Measurements from ENCODE around the gene IQSEC1. TPM values are rescaled to one million over a fixed set of nuclear protein-coding genes. Genes with fewer than 3 reads are reported as not detected.

Gene IQSEC1
- total RNA-seq, 1 donor from 2014 or later = 9.4 TPM

DNA sequence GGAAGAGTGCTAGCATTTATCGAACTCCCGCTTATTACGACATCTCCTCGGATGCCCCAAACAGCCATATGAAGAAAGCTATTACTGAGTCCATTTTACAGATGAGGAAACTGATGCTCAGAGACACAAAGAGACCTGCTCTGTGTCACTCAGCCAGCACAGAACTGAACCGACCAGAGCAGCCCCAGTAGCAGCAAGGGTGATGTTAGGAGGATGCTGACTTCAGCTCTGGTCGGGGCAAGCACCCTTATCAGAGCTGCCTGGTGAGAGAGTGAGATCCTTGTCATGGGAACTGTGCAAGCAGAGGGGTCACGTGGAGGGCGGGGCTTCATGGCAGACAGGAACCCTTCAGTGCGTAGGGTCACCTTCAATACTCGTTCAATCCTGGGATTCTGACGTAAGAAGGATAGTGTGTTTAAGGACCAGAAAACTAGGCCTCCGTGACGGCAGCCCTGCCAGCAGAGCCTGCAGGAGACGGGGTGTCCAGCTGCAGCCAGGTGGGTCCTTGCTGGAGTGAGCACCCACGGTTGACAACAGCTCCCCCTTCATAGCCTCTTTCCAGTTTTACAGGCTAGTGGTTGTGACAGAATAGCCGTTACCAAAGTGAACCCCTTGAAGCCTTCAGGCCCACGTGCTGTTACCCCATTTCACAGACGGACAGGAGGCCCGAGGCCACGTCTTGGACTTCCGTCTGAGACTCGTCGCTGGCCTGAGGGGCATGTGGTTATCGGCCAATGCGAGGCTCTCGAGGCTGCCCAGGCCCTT lies 12.0 kb upstream of the IQSEC1 start:
- ATAC-seq = no peak

- no peak for ATAC-seq
These were observed 10.7 kb upstream of the IQSEC1 start for GRCh38 chr3:13083898-13084297.

- no peak for ATAC-seq
These were observed 10.0 kb upstream of the IQSEC1 start for GRCh38 chr3:13083254-13083653.

DNA sequence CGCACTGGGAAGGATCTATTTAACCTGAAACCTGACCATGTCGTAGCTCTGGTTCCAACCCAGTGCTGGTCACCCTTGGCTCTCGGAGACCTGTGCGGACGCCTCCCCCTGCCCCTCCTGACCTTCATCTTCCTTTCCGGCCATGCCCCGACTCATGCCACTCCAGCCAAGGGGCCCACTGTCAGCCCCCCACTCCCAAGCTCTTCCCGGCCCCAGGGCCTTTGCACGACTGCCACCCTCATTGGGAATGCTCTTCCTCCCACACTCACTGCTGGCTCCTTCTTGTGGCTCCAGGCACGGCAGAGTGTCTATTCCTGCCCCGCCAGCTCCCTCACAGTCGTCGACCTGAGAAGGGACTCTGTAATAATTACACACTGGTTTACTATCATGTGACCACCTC lies 9.4 kb upstream of the IQSEC1 start:
- no peak for ATAC-seq

DNA sequence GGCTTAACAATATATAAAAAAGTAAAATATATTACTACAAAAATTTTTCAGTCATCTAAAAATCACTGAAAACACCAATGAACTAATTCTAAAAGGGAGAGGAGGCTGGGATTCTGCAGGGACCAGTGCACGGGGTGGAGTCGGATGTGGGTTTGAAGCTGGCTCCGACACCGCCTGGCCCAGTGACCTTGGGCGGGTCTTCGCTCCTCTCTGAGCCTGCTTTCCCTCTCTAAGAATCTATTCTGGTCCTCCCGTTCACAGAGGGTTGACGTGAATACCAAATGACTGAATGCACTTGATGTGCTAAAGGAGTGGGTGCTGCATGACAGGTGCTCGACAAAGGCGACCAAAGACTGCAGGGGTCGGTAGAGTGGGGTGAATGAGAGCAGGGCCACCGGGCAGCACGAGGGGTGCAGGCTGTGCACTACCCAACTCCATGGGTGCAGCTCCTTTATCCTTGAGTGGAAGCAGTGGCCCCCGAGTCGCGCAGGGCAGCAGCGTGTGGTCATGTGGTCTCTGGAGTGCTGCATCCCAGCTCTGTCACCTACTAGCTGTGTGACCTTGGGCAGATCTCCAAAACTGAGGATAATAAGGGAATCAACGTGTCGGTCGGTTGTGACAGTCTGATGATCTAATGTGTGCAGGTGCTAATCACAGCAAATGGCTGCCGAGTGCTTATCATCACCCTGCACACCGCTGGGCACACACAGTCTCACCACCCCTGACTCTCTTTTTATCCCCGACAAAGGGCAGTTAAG lies 8.6 kb upstream of the IQSEC1 start:
- ATAC-seq = no peak

DNA sequence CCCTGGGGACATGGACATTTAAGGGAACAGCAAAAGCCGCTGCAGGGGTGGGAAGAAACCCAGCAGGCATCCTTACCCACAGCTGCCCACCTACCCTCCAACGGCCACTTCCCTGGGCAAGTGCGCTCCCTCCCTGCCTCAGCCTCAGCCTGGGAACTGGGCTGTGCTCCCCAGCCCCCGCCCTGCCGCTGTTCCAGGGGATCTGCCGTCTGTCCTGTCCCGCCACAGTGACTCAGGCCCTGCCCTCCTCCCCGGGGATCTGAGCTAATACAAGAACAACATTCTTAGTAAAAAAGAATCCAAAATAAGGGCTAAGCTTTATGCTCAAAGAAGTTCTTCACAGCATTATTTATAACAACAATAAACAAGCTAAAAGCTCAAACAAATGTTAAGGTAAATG lies 7.4 kb upstream of the IQSEC1 start:
- ATAC-seq = no peak

DNA sequence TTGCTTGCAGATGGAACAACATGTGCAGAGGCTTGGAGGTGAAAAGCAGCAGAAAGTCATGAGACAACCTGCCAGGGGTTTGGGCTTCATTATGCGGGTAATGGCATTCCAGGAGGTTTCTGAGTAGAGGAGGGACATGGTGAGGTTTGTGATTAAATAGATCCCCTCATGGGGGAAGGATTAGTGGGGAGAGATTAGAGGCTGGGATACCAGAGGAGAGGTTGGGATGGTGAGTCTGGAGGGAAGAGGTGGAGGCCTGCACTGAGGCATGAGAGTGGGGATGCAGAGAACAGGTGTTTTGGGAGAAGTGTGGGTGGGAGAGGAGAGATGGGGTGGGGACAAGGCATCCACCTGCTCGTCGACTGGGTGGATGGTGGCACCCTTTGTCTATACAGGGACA lies 6.8 kb upstream of the IQSEC1 start:
- no peak for ATAC-seq

DNA sequence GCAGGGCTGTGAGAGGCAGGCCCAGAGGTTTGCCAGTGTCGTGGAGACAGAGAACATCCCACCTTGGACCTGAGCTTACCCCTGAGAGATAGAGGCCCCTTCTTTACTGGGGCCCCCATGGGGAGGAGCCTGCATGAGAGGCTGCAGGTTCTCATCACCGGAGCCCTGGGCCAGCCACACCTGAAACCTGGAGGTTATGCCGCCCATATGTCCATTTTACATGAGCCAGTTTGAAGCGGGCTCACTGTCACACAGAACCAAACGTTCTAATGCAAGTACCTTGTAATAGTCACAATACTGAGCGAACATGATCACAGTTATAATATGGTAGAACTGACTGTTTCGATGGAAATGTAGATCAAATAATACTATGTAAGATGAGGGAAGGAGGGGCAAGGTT lies 6.3 kb upstream of the IQSEC1 start:
- no peak for ATAC-seq

- ATAC-seq = peak; percentile 92
These were observed 5.8 kb upstream of the IQSEC1 start for GRCh38 chr3:13079051-13079450.

DNA sequence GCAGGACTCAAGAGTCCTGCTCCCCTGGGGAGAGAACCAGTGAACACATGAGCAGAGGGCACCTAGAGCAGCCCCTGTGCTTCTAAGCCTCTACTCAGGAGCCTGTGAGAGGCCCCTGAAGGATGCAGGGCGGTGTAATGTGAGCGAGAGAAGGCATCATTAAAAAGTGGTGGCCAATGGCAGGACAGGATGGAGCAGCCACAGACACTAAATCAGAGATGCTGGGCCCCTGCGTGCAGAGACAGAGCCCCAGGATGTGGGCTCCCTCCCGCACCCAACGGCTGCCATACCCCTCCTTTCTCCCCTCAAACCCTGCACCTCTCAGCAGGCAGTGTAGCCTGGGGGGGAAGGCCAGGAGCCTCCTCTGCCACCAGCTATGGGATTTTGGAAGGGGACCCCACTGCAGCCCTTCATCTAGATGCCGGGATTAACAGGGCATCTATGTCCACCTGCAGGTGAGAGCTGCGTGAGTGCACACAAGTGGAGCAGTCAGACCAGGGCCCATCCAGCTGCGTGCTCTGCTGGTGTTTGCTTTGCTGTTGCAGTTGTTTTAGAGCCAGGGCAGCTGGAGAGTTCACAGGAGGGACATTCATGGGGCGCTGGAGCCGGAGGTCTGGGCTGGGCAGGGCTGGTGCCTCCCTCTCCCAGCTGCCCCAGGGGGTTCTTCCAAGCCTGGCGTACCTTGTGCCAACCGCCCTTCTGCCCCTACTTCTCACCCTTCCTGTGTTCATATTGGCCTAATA lies 5.1 kb upstream of the IQSEC1 start:
- no peak for ATAC-seq

- ATAC-seq = no peak
These were observed 4.4 kb upstream of the IQSEC1 start for GRCh38 chr3:13077431-13078162.

- no peak for ATAC-seq
These were observed 2.9 kb upstream of the IQSEC1 start for GRCh38 chr3:13075986-13076654.

- ATAC-seq = no peak
These were observed 2.1 kb upstream of the IQSEC1 start for GRCh38 chr3:13075318-13075717.

GRCh38 chr3:13074006-13074375 lies 762 bp upstream of the IQSEC1 start:
- no peak for ATAC-seq

- no peak for ATAC-seq
These were observed 466 bp downstream of the IQSEC1 start for GRCh38 chr3:13072600-13073325.

DNA sequence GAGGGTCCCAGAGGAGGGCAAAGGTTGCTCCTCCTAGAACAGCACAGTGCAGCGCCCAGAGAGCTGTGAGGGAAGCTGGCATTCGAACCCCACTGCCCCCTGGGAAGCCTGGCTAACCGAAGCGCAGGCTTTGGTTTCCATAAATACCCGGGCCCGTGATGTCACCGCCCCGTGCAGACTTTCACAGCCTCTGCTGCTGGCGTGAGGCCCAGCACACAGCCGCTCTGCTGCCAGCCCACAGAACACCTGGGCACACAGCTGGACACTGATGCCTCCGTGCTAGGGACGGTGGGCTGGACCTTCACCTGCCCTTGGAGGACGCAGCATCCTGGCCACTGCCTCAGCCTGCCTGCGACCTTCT lies 1.0 kb downstream of the IQSEC1 start:
- ATAC-seq = no peak

DNA sequence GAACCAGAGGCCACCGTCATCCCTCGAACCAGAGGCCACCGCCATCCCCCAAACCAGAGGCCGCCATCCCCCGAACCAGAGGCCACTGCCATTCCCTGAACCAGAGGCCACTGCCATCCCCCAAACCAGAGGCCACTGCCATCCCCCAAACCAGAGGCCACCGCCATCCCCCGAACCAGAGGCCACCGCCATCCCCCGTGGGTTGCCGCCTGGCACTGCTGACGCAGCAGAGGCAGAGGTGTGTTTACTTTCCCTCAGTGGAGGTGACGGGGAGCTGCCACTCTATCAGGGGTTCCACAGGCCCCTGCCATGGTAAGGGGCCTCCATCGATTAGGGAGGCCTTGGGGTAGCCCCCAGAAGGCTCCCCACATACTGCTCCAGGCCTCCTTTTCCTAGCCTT lies 1.5 kb downstream of the IQSEC1 start:
- no peak for ATAC-seq

DNA sequence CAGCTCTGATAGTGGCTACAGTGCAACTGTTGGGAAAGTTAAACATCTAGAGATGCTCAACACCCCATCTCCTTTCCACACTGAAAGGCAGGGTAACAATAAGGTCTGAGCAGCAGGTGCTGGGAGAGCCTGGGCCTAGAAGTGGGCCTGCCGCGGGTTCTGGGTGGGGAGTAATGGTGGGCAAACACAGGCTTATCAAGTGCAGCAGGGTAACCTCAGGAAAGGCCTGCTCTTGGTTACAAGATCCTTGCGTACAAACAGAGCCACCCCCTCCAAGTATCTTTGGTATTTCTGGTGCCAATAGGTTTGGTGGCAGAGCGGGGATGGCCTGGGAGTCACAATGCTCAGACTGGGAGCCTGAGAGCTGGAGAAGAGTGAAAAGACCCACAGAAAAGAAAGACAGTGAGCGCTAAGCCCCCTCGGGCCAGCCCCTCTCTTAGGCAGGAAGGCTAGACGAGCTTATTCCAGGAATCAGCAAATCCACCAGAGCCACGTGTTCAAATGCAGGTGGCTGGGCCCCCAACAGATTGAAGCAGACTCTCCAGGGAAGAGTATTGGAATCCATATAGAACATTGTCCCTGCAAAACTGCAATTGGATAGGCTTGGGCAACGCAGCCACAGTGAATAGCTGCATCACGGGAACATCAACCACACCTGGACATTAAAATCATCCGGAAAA lies 2.7 kb downstream of the IQSEC1 start:
- ATAC-seq = no peak

- peak; percentile 42 for ATAC-seq
These were observed 3.7 kb downstream of the IQSEC1 start for GRCh38 chr3:13069495-13069894.

DNA sequence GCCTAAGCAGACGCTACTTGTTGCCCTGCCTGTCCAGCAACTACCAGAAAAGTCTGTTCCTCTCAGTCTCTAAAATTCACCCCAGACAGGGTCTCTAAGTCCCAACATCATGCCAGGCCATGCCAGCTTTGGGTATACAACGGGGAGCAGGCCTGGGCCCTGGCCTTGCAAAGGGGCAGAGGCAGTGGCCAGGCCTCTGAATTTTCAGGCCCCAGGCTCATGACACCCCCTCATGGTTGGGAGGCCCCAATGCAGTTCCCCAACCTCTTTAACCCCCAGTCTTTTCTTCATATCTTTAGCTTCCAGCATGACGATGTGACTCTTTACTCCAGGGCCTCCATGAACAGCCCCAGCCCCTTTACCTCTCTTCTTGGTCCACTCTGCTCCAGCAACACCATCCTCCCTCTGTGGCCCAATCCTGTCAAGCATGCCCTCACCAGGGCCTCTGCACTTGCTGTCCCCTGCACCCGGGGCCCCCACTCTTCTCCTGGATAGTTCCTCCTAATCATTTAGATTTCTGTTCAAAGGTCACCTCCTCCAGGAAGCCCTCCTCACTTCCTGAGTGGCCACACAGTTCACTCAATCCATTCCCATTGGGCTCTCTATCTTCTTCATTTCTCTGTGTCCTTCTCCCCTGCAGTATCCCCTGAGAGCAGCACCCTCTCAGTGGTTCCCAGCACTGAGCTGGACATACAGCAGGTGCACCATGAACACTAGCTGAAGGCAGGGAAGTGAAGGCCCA lies 4.8 kb downstream of the IQSEC1 start:
- no peak for ATAC-seq

All from esophagus mucosa (tissue), 1 donor.